Neural cell (in vitro differentiated cells): ENCODE results near the gene LSM14B. TPM values are rescaled to one million over a fixed set of nuclear protein-coding genes. Genes with fewer than 3 reads are reported as not detected.

ENCODE experiments used
- H2AFZ ChIP-seq: fragments of 200-600, 300-800 bp; sonication (generic), shearing (Covaris generic); 2 replicates; pipeline ENCODE4 v1.6.0; 2014; ENCODE audit warnings: low read depth, mild to moderate bottlenecking, antibody characterized with exemption, low read length, moderate library complexity
- H3F3A ChIP-seq: fragments of 200-600 bp; shearing (Covaris generic); 2 replicates; pipeline ENCODE4 v1.6.1; 2016; ENCODE audit warnings: mild to moderate bottlenecking, moderate library complexity, mixed read lengths, antibody characterized with exemption, low read length; ENCODE audit not compliant: insufficient read depth, poor library complexity, severe bottlenecking
- H3K27ac ChIP-seq: fragments of 200-600, 300-800 bp; sonication (generic), shearing (Covaris generic); 2 replicates; pipeline ENCODE4 v1.5.1; 2014; ENCODE audit warnings: mild to moderate bottlenecking, low read length, moderate library complexity
- H3K27me3 ChIP-seq: fragments of 300-800, 200-600 bp; sonication (generic), shearing (Covaris generic); 2 replicates; pipeline ENCODE4 v1.6.0; 2014; ENCODE audit warnings: mild to moderate bottlenecking, low read depth, low read length, moderate library complexity; ENCODE audit not compliant: insufficient read depth
- H3K36me3 ChIP-seq: fragments of 300-800, 200-600 bp; sonication (generic), shearing (Covaris generic); 2 replicates; pipeline ENCODE4 v1.5.1; 2014; ENCODE audit warnings: mild to moderate bottlenecking, antibody characterized with exemption, low read length, moderate library complexity; ENCODE audit not compliant: insufficient read depth
- H3K4me2 ChIP-seq: fragments of 300-800, 200-600 bp; sonication (generic), shearing (Covaris generic); 2 replicates; pipeline ENCODE4 v1.6.0; 2014; ENCODE audit warnings: mild to moderate bottlenecking, low read length
- H3K4me3 ChIP-seq: fragments of 300-800, 200-600 bp; sonication (generic), shearing (Covaris generic); 2 replicates; pipeline ENCODE4 v1.5.1; 2014; ENCODE audit warnings: mild to moderate bottlenecking, low read length, moderate library complexity
- H3K79me2 ChIP-seq: fragments of 200-600 bp; shearing (Covaris generic); replicated peaks from 2 replicates; pipeline ENCODE4 v1.6.0; 2014; ENCODE audit warnings: mild to moderate bottlenecking, low read length, moderate library complexity; ENCODE audit not compliant: insufficient read depth
- H3K9ac ChIP-seq: fragments of 300-800, 200-600 bp; sonication (generic), shearing (Covaris generic); 2 replicates; pipeline ENCODE4 v1.6.1; 2016; ENCODE audit warnings: mild to moderate bottlenecking, low read length, mixed read lengths
- H3K9me2 ChIP-seq: fragments of 200-600 bp; shearing (Covaris generic); 2 replicates; pipeline ENCODE4 v1.6.1; 2016; ENCODE audit warnings: mild to moderate bottlenecking, low read length, mixed read lengths; ENCODE audit not compliant: insufficient read depth
- H3K9me3 ChIP-seq: fragments of 200-600, 300-800 bp; sonication (generic), shearing (Covaris generic); 2 replicates; pipeline ENCODE4 v1.6.1; 2016; ENCODE audit warnings: mild to moderate bottlenecking, mixed run types, low read length, moderate library complexity, mixed read lengths
- H4K20me1 ChIP-seq: fragments of 200-600 bp; shearing (Covaris generic); 2 replicates; pipeline ENCODE4 v1.6.1; 2016; ENCODE audit warnings: mild to moderate bottlenecking, mixed run types; ENCODE audit not compliant: insufficient read depth
- EP300 ChIP-seq: fragments of 450-650 bp; conservative IDR thresholded peaks from 2 replicates; pipeline ENCODE4 v1.6.1; 2014; ENCODE audit warnings: antibody characterized with exemption, mild to moderate bottlenecking, moderate library complexity; ENCODE audit not compliant: poor library complexity, severe bottlenecking
- EZH2 ChIP-seq: fragments of 200-600, 300-800 bp; shearing (Covaris generic), sonication (generic); IDR thresholded peaks from 2 replicates; pipeline ENCODE4 v1.6.1; 2014; ENCODE audit warnings: antibody characterized with exemption, low read length, borderline replicate concordance, mild to moderate bottlenecking; ENCODE audit not compliant: insufficient read depth, poor library complexity, severe bottlenecking
- MXI1 ChIP-seq: fragments of 450-650 bp; conservative IDR thresholded peaks from 2 replicates; pipeline ENCODE4 v1.6.1; 2014; ENCODE audit warnings: antibody characterized with exemption, mild to moderate bottlenecking; ENCODE audit not compliant: poor library complexity, severe bottlenecking
- POLR2AphosphoS5 ChIP-seq: IDR thresholded peaks from 2 replicates; pipeline ENCODE4 v1.6.1; 2012
- RAD21 ChIP-seq: fragments of 450-650 bp; conservative IDR thresholded peaks from 2 replicates; pipeline ENCODE4 v1.6.1; 2014; ENCODE audit warnings: antibody characterized with exemption, mild to moderate bottlenecking, moderate library complexity
- SMC3 ChIP-seq: fragments of 450-650 bp; conservative IDR thresholded peaks from 2 replicates; pipeline ENCODE4 v1.6.1; 2014; ENCODE audit warnings: antibody characterized with exemption, mild to moderate bottlenecking, moderate library complexity; ENCODE audit not compliant: poor library complexity
- TAF1 ChIP-seq: IDR thresholded peaks from 2 replicates; pipeline ENCODE4 v1.6.1; 2012; ENCODE audit warnings: low read depth
- polyA plus RNA-seq: library from polyadenylated mRNA; depleted of rRNA; stranded (reverse); fragments of >200 nt; gene quantifications from 2 replicates; pipeline ENCODE4 v1.2.3, GENCODE V29; 2014
- TF ChIP-seq, protein P1 (sequence below): IDR thresholded peaks from 2 replicates; pipeline ENCODE4 v1.6.1; 2012; ENCODE audit warnings: borderline replicate concordance
- TF ChIP-seq, protein P2 (sequence below): fragments of 450-650 bp; IDR thresholded peaks from 2 replicates; pipeline ENCODE4 v1.5.1; 2014; ENCODE audit warnings: antibody characterized with exemption, mild to moderate bottlenecking, moderate library complexity; ENCODE audit not compliant: poor library complexity, severe bottlenecking

LSM14B gene
- polyA plus RNA-seq, 1 donor from 2014 or later: 213 TPM

DNA sequence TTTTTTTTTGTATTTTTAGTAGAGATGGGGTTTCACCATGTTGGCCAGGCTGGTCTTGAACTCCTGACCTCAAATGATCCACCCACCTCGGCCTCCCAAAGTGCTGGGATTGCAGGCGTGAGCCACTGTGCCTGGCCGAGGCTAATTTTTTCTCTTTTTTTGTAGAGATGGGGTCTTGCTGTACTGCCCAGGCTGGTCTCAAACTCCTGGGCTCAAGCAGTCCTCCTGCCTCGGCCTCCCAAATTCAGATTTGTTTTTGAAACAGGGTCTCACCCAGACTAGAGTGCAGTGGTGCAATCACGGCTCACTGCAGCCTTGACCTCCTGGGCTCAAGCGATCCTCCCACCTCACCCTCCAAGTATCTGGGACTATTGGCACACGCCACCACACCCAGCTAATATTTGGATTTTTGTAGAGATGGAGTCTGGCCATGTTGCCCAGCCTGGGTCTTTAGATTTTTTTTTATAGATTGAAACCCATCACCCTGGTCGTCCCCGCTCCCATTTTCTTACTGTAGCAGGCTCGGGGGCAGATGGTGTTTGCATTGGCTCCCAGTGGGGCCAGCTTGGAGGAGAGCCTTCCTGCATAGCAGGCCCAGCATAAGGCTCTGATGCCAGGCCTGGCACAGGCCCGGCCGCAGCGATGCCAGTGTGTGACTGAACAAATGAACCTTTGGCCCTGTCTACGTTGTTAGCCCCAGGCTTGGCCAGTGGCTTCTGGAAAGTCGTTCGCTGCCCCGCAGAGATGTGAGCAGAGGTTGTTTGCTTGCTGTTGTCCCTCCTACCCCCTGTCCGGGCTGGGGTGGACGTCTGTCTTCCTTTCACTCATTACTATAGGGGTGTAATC is 56.3 kb downstream of the LSM14B start:
- no peak overlapping the region for H3K27ac ChIP-seq
- no peaks in the 10 kb centered on the region for H3K9me2 ChIP-seq
- H3K27me3 ChIP-seq: no peaks in the 10 kb centered on the region
- H3K4me2 ChIP-seq: no peak overlapping the region
- H2AFZ ChIP-seq: no peak overlapping the region
- peaks cover 5% of the 10 kb centered on the region for H3F3A ChIP-seq
- H3K36me3 ChIP-seq: no peaks in the 10 kb centered on the region
- peaks cover 6% of the 10 kb centered on the region for H3K79me2 ChIP-seq
- TF ChIP-seq POLR2AphosphoS5 (no peak), RAD21 (no peak), EZH2 (no peak), TAF1 (no peak), EP300 (no peak)
- TF ChIP-seq, protein P1, sequence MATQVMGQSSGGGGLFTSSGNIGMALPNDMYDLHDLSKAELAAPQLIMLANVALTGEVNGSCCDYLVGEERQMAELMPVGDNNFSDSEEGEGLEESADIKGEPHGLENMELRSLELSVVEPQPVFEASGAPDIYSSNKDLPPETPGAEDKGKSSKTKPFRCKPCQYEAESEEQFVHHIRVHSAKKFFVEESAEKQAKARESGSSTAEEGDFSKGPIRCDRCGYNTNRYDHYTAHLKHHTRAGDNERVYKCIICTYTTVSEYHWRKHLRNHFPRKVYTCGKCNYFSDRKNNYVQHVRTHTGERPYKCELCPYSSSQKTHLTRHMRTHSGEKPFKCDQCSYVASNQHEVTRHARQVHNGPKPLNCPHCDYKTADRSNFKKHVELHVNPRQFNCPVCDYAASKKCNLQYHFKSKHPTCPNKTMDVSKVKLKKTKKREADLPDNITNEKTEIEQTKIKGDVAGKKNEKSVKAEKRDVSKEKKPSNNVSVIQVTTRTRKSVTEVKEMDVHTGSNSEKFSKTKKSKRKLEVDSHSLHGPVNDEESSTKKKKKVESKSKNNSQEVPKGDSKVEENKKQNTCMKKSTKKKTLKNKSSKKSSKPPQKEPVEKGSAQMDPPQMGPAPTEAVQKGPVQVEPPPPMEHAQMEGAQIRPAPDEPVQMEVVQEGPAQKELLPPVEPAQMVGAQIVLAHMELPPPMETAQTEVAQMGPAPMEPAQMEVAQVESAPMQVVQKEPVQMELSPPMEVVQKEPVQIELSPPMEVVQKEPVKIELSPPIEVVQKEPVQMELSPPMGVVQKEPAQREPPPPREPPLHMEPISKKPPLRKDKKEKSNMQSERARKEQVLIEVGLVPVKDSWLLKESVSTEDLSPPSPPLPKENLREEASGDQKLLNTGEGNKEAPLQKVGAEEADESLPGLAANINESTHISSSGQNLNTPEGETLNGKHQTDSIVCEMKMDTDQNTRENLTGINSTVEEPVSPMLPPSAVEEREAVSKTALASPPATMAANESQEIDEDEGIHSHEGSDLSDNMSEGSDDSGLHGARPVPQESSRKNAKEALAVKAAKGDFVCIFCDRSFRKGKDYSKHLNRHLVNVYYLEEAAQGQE: no peak
- H3K9me3 ChIP-seq: no peaks in the 10 kb centered on the region
- no peaks in the 10 kb centered on the region for H4K20me1 ChIP-seq
- H3K4me3 ChIP-seq: no peak overlapping the region
- H3K9ac ChIP-seq: no peak overlapping the region

DNA sequence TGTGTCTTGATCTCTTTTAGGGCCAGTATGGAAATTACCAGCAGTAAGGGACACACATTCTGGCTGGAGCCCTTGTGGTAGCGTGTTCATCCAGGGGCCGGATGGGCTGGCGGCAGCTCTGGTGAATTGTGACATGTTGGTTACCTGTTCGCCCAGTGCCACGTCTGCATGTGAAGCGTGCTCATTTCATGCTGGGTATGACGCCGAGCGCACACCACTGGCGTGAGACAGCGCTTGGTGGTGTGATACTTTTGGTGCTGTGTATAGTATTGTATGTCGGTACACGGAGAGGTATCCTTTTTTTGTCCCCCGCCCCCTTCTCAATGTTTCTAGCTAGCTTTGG is 56.9 kb downstream of the LSM14B start:
- Histone ChIP-seq H3K79me2 (peaks cover 9% of the 10 kb centered on the region), H4K20me1 (no peaks in the 10 kb centered on the region), H3K27ac (no peak overlapping the region), H3K4me3 (no peak overlapping the region), H3K9me3 (no peaks in the 10 kb centered on the region), H3K9me2 (no peaks in the 10 kb centered on the region), H3K27me3 (no peaks in the 10 kb centered on the region), H3K4me2 (no peak overlapping the region), H2AFZ (no peak overlapping the region), H3K9ac (no peak overlapping the region), H3K36me3 (no peaks in the 10 kb centered on the region), H3F3A (peaks cover 5% of the 10 kb centered on the region)
- TF ChIP-seq EP300 (no peak), MXI1 (no peak), SMC3 (no peak), RAD21 (no peak), EZH2 (no peak), POLR2AphosphoS5 (no peak), TAF1 (no peak)
- TF ChIP-seq, protein P1: no peak
- TF ChIP-seq, protein P2, sequence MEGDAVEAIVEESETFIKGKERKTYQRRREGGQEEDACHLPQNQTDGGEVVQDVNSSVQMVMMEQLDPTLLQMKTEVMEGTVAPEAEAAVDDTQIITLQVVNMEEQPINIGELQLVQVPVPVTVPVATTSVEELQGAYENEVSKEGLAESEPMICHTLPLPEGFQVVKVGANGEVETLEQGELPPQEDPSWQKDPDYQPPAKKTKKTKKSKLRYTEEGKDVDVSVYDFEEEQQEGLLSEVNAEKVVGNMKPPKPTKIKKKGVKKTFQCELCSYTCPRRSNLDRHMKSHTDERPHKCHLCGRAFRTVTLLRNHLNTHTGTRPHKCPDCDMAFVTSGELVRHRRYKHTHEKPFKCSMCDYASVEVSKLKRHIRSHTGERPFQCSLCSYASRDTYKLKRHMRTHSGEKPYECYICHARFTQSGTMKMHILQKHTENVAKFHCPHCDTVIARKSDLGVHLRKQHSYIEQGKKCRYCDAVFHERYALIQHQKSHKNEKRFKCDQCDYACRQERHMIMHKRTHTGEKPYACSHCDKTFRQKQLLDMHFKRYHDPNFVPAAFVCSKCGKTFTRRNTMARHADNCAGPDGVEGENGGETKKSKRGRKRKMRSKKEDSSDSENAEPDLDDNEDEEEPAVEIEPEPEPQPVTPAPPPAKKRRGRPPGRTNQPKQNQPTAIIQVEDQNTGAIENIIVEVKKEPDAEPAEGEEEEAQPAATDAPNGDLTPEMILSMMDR: no peak
